B cell (primary cell): ENCODE data around the gene HYAL1. TPM values are rescaled to one million over a fixed set of nuclear protein-coding genes. Genes with fewer than 3 reads are reported as not detected.
A peak's percentile ranks its signal among the peaks of the same experiment; 100 is the strongest.

Experiments
- ATAC-seq: fragments of 200-7000 bp; cut with Tn5 transposase; one replicate; pipeline ENCODE4 v1.10.0; 2021; ENCODE audit warnings: low read depth, mild to moderate bottlenecking, moderate number of reproducible peaks, moderate library complexity
- CTCF ChIA-PET: fragments of 350-600 bp; sonication (Branson Sonifier 250); formaldehyde crosslinking; loops from one replicate; lab custom pipeline; 2021; ENCODE audit warnings: antibody characterized with exemption, inconsistent platforms; lab: Charles Lee
- POLR2A ChIA-PET: fragments of 350-600 bp; sonication (Branson Sonifier 250); formaldehyde crosslinking; loops from one replicate; lab custom pipeline; 2021; ENCODE audit warnings: antibody characterized with exemption; lab: Charles Lee
- DNase-seq: peaks from one replicate; pipeline ENCODE4 v3.0.0; 2013
- H2AFZ ChIP-seq: 2 replicates; pipeline ENCODE4 v1.6.1; 2012; ENCODE audit warnings: mild to moderate bottlenecking, low read depth, low read length; ENCODE audit not compliant: insufficient read depth, poor library complexity, severe bottlenecking
- H3K27ac ChIP-seq, 2 donors: 1 replicate in 1 of 2; 2 replicates in 1 of 2; pipeline ENCODE4 v1.5.1; 2012 to 2013; ENCODE audit warnings: low read length in 2 of 2, mild to moderate bottlenecking in 2 of 2, moderate library complexity in 1 of 2
- H3K27me3 ChIP-seq, 4 experiments: fragments of 200-600 bp in 1 of 4; sonication (generic) in 1 of 4; replicated peaks in 1 of 4; 1 replicate in 2 of 4; 2 replicates in 2 of 4; pipeline versions ENCODE4 v1.6.1 to v1.7.0; 2013 to 2016; ENCODE audit warnings: low read length in 3 of 4, mild to moderate bottlenecking in 2 of 4, mixed read lengths in 1 of 4, moderate library complexity in 1 of 4; ENCODE audit not compliant: insufficient read depth in 4 of 4, control insufficient read depth in 3 of 4; ENCODE audit errors: control extremely low read depth in 1 of 4
- H3K36me3 ChIP-seq, 2 experiments: replicated peaks in 1 of 2; 1 replicate in 1 of 2; 2 replicates in 1 of 2; pipeline versions ENCODE4 v1.6.1 to v1.7.1; 2013; ENCODE audit warnings: low read length in 1 of 2; ENCODE audit not compliant: insufficient read depth in 2 of 2, control insufficient read depth in 1 of 2; ENCODE audit errors: control extremely low read depth in 1 of 2, extremely low read depth in 1 of 2
- H3K4me1 ChIP-seq, 2 donors: fragments of 200-600 bp in 1 of 2; sonication (generic) in 1 of 2; 1 replicate in 1 of 2; 2 replicates in 1 of 2; pipeline versions ENCODE4 v1.5.1 to v1.6.1; 2013 to 2017; ENCODE audit warnings: low read length in 2 of 2; ENCODE audit not compliant: control insufficient read depth in 2 of 2, insufficient read depth in 2 of 2
- H3K4me2 ChIP-seq: replicated peaks from 2 replicates; pipeline ENCODE3; 2012; ENCODE audit warnings: mild to moderate bottlenecking, low read depth, low read length; ENCODE audit not compliant: poor library complexity, severe bottlenecking
- H3K4me3 ChIP-seq, 5 experiments: fragments of 200-600 bp in 1 of 5; sonication (generic) in 1 of 5; 1 replicate in 3 of 5; 2 replicates in 2 of 5; pipeline versions ENCODE4 v1.5.1 to v1.7.0; 2011 to 2016; ENCODE audit warnings: low read length in 4 of 5, mild to moderate bottlenecking in 4 of 5, low read depth in 2 of 5, control low read depth in 1 of 5, moderate library complexity in 1 of 5; ENCODE audit not compliant: insufficient read depth in 1 of 5; ENCODE audit errors: control extremely low read depth in 1 of 5, extremely low read depth in 1 of 5
- H3K79me2 ChIP-seq: fragments of 200-600 bp; sonication (generic); one replicate; pipeline ENCODE4 v1.6.0; 2016; ENCODE audit warnings: low read length; ENCODE audit not compliant: control insufficient read depth, insufficient read depth
- H3K9ac ChIP-seq: fragments of 200-600 bp; sonication (generic); 2 replicates; pipeline ENCODE4 v1.6.1; 2017; ENCODE audit warnings: mild to moderate bottlenecking, low read length, moderate library complexity
- H3K9me3 ChIP-seq, 3 donors: one replicate each; pipeline versions ENCODE4 v1.6.1 to v1.7.1; 2013; ENCODE audit warnings: low read length in 2 of 3; ENCODE audit not compliant: control insufficient read depth in 2 of 3, insufficient read depth in 1 of 3; ENCODE audit errors: control extremely low read depth in 1 of 3
- H4K20me1 ChIP-seq: 2 replicates; pipeline ENCODE4 v1.6.0; 2012; ENCODE audit warnings: mild to moderate bottlenecking, low read length; ENCODE audit not compliant: insufficient read depth, control insufficient read depth, poor library complexity, severe bottlenecking
- H3K27ac Mint-ChIP-seq: one replicate; pipeline ENCODE4 v1.8.0; 2021; ENCODE audit warnings: mixed read lengths
- H3K27me3 Mint-ChIP-seq: one replicate; pipeline ENCODE4 v1.8.0; 2021; ENCODE audit warnings: mixed read lengths
- H3K4me1 Mint-ChIP-seq: one replicate; pipeline ENCODE4 v1.8.0; 2021; ENCODE audit warnings: mixed read lengths
- H3K4me3 Mint-ChIP-seq: one replicate; pipeline ENCODE4 v1.8.0; 2021; ENCODE audit warnings: mixed read lengths
- H3K9me3 Mint-ChIP-seq: one replicate; pipeline ENCODE4 v1.8.0; 2022; ENCODE audit warnings: mixed read lengths; ENCODE audit not compliant: insufficient read depth
- CTCF ChIP-seq: fragments of 200-600 bp; IDR thresholded peaks from one replicate; pipeline ENCODE4 v1.8.0; 2022; ENCODE audit warnings: antibody characterized with exemption, mild to moderate bottlenecking
- EZH2 ChIP-seq: IDR thresholded peaks from 2 replicates; pipeline ENCODE4 v1.6.1; 2012; ENCODE audit warnings: borderline replicate concordance, low read depth, mild to moderate bottlenecking, moderate library complexity, low read length; ENCODE audit not compliant: insufficient read depth, poor library complexity, severe bottlenecking
- WGBS: methylation state at CpG from one replicate; pipeline ENCODE4 v1.1.5; 2013; ENCODE audit warnings: missing lambda C conversion rate; ENCODE audit not compliant: insufficient coverage; 5-methylcytosine and 5-hydroxymethylcytosine counted together
- intact Hi-C: fragments of 100-400 bp; cut with micrococcal nuclease; formaldehyde crosslinking; loops from one replicate; pipeline ENCODE4 v1.10.0; 2022
- polyA plus RNA-seq: library from polyadenylated mRNA; depleted of rRNA; stranded (reverse); fragments of >200 nt; gene quantifications from 2 replicates; pipeline ENCODE4 v1.2.3, GENCODE V29; 2012
- total RNA-seq, 2 donors: library from RNA; stranded (reverse); fragments of 120-200 nt in 1 of 2; gene quantifications; 1 replicate in 1 of 2; 2 replicates in 1 of 2; pipeline versions ENCODE4 v1.2.3 to v1.2.4, GENCODE V29; 2013 to 2022

HYAL1 gene
- total and polyA plus RNA-seq, 2 donors (not counting 1 experiment from before 2014, with no cell fraction given), result 0.12 to 0.30 TPM

DNA sequence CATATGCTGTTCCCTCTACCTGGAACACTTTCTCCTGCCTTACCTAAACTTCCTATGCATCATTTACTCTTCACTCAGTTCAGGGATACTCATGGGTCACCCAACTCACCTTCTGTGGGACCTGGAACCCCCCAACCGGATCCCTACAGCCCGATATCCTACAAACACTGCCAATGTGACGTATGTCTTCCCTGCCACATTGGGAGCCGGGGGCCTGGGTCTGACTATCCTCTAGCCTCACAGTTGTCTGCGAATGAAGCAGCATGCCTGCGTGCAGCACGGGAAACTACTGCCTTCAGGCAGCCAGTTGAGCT lies 46.8 kb upstream of the HYAL1 start:
- Mint-ChIP-seq H3K27ac (peak overlapping the region; percentile 100), H3K27me3 (no peaks in the 10 kb centered on the region), H3K4me1 (peaks cover 52% of the 10 kb centered on the region), H3K4me3 (peak overlapping the region; percentile 99), H3K9me3 (no peaks in the 10 kb centered on the region)
- CTCF ChIA-PET, result interaction anchor here (0.7 to 5.3 kb wide), 12 partner anchors 10 to 303 kb away, joined by 3 to 104 read pairs (median 4); partner anchors contain the start of genes HEMK1, HYAL3, NAA80 and RASSF1
- peaks cover 0 to 48% of the 10 kb centered on the region in 2 experiments for H3K36me3 ChIP-seq
- ATAC-seq (no peak), DNase-seq (no peak)
- H3K27me3 ChIP-seq, result no peaks in the 10 kb centered on the region
- intact Hi-C loops, result loop anchor here (1.0 to 2.0 kb wide), 3 partner anchors 13 to 22 kb away; partner anchors contain the start of gene TUSC2
- POLR2A ChIA-PET, result interaction anchor here (1.3 to 7.4 kb wide), 8 partner anchors 9 to 219 kb away, joined by 4 to 96 read pairs (median 9); partner anchors contain the start of genes C3orf18, HEMK1, HYAL3 and NAA80
- peak overlapping the region; percentile 99 for H3K4me2 ChIP-seq
- H3K4me3 ChIP-seq, result peak overlapping the region; percentile 71 to 98 (median 91)
- H3K9ac ChIP-seq, result peak overlapping the region; percentile 99
- H3K79me2 ChIP-seq, result peaks cover 62% of the 10 kb centered on the region
- H3K4me1 ChIP-seq, result peaks cover 31 to 47% of the 10 kb centered on the region in 2 donors
- peak overlapping the region; percentile 94 for H2AFZ ChIP-seq
- no peak for TF ChIP-seq EZH2
- TF ChIP-seq CTCF, result no peak
- WGBS, result 15% methylated on average over 7 of the region's 7 CpGs
- H4K20me1 ChIP-seq, result peaks cover 57% of the 10 kb centered on the region
- H3K9me3 ChIP-seq, result no peaks in the 10 kb centered on the region
- peak overlapping the region; percentile 85 to 93 for H3K27ac ChIP-seq

GRCh38 chr3:50347187-50347813 lies 43.9 kb upstream of the HYAL1 start:
- intact Hi-C loops, result loop anchor here (1.0 to 5.0 kb wide), 2 partner anchors 203 to 265 kb away; partner anchors contain the start of gene CISH
- H3K9ac ChIP-seq, result no peak overlapping the region
- H3K79me2 ChIP-seq, result peaks cover 50% of the 10 kb centered on the region
- Mint-ChIP-seq H3K27ac (peak overlapping the region; percentile 65), H3K9me3 (no peaks in the 10 kb centered on the region), H3K4me3 (no peak overlapping the region), H3K4me1 (peaks cover 54% of the 10 kb centered on the region), H3K27me3 (no peaks in the 10 kb centered on the region)
- H3K4me1 ChIP-seq, result peaks cover 32 to 50% of the 10 kb centered on the region in 2 donors
- no peaks in the 10 kb centered on the region for H3K9me3 ChIP-seq
- 98% methylated on average over 4 of the region's 14 CpGs for WGBS
- no peak overlapping the region for H2AFZ ChIP-seq
- POLR2A ChIA-PET, result interaction anchor here (0.5 to 1.2 kb wide), 4 partner anchors 8 to 72 kb away, joined by 3 to 6 read pairs (median 4); no protein-coding TSS in a partner anchor
- H4K20me1 ChIP-seq, result peaks cover 32% of the 10 kb centered on the region
- CTCF ChIA-PET, result interaction anchor here (0.6 to 5.3 kb wide), 22 partner anchors 10 to 928 kb away, joined by 3 to 104 read pairs (median 3); partner anchors contain the start of genes CISH, HEMK1, HYAL3 and IFRD2
- no peak overlapping the region for H3K4me2 ChIP-seq
- H3K36me3 ChIP-seq, result peaks cover 0 to 22% of the 10 kb centered on the region in 2 experiments
- H3K27ac ChIP-seq, result peak overlapping the region in 1 of 2 donors; percentile 51
- TF ChIP-seq CTCF (peak; percentile 72), EZH2 (no peak)
- peak; percentile 18 for ATAC-seq
- no peaks in the 10 kb centered on the region for H3K27me3 ChIP-seq
- peak; percentile 87 for DNase-seq
- H3K4me3 ChIP-seq, result no peak overlapping the region
